ENCODE measurements around the gene GOLGA8O.
"Not testable (repeated sequence)": the region's sequence is repeated elsewhere in the genome, so short reads cannot be mapped to it uniquely, and the experiment has no call there.

DNA sequence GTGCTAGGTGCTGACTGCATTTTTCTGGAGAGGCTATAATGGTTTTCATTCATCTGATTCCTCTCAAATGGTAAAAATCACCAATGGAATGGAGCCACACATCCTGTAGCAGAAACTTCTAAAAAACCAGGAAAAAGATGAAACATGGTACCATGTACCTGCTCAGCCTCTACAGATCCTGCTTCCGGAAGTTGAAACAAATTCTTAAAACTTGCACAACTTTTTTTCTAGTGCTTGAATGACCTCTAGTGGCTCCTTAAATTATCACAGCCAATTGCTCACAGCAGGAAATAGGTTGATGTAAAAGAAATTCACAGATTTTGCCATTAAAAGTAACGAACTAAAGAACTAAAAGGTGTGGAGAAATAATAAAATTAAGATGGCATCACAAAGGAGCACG is 47.5 kb downstream of the GOLGA8O start:
- TF ChIP-seq POLR2A (IDR thresholded peaks at IDR 0.05; ENCODE audit: low read length); GATA1 (IDR thresholded peaks at IDR 0.05; ENCODE audit: low read depth, low read length): not testable (repeated sequence)

Measured in erythroblast (primary cell).